Vagina (tissue), 2 donors: ENCODE results near the gene SLC38A2.

Source experiments
- CTCF ChIP-seq, 3 experiments: fragments of 450-650 bp in 2 of 3; fragments of 200-600 bp in 1 of 3; sonication (generic) in 1 of 3; IDR thresholded peaks; one replicate each; pipeline ENCODE4 v1.5.1; 2017 to 2019; ENCODE audit warnings: antibody characterized with exemption in 3 of 3, mild to moderate bottlenecking in 2 of 3, moderate library complexity in 2 of 3
- POLR2A ChIP-seq, 2 donors: fragments of 450-650 bp; IDR thresholded peaks; one replicate each; pipeline ENCODE4 v1.6.1; 2017; ENCODE audit warnings: antibody characterized with exemption in 2 of 2, mild to moderate bottlenecking in 2 of 2, moderate library complexity in 2 of 2
- POLR2AphosphoS5 ChIP-seq, 2 donors: sonication (generic); formaldehyde crosslinking; IDR thresholded peaks; one replicate each; pipeline ENCODE4 v1.9.0; 2017; ENCODE audit warnings: antibody characterized with exemption in 2 of 2, mild to moderate bottlenecking in 2 of 2, low read depth in 1 of 2; ENCODE audit not compliant: insufficient read depth in 1 of 2

GRCh38 chr12:46380881-46381280 is 8.3 kb upstream of the SLC38A2 start:
- TF ChIP-seq CTCF (IDR thresholded peaks at IDR 0.05) = no peak
- no peak for TF ChIP-seq POLR2AphosphoS5 (IDR thresholded peaks at IDR 0.05; ENCODE audit: insufficient read depth in 1 of 2, low read depth in 1 of 2)
- no peak for TF ChIP-seq POLR2A (IDR thresholded peaks at IDR 0.05)
